22Rv1 (cell line): ENCODE results near the gene AGAP1.

Experiments
- ZFX ChIP-seq: fragments of 450-650 bp; IDR thresholded peaks from 2 replicates; pipeline ENCODE4 v1.6.1; 2017; ENCODE audit warnings: antibody characterized with exemption, borderline replicate concordance
- TF ChIP-seq, protein P1 (sequence below): fragments of 450-650 bp; IDR thresholded peaks from 2 replicates; pipeline ENCODE4 v1.5.1; 2017; ENCODE audit warnings: mild to moderate bottlenecking

DNA sequence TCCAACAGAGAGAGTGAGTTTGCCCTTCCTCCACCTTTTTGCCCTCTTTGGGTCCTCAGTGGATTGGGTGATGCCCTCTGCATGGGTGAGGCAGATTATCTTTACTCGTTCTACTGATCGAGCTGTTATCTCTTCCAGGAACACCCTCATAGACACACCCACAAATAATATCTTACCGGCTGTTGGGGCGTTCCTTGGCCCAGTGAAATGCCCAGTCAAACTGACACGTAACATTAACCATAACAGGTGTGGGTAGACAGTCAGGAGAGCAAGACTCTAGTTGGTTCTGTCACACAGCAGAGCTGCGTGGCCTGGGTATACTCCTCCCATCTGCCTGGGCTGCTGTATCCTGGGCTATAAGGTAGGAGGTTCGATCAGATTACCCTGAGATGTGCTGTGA, 144.1 kb downstream of the AGAP1 start:
- TF ChIP-seq, protein P1, sequence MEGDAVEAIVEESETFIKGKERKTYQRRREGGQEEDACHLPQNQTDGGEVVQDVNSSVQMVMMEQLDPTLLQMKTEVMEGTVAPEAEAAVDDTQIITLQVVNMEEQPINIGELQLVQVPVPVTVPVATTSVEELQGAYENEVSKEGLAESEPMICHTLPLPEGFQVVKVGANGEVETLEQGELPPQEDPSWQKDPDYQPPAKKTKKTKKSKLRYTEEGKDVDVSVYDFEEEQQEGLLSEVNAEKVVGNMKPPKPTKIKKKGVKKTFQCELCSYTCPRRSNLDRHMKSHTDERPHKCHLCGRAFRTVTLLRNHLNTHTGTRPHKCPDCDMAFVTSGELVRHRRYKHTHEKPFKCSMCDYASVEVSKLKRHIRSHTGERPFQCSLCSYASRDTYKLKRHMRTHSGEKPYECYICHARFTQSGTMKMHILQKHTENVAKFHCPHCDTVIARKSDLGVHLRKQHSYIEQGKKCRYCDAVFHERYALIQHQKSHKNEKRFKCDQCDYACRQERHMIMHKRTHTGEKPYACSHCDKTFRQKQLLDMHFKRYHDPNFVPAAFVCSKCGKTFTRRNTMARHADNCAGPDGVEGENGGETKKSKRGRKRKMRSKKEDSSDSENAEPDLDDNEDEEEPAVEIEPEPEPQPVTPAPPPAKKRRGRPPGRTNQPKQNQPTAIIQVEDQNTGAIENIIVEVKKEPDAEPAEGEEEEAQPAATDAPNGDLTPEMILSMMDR = no peak
- no peak for TF ChIP-seq ZFX
